HEK293T (cell line): Measurements from ENCODE around the gene AMELX.

Experiments
- CTCF ChIA-PET: fragments of 350-600 bp; formaldehyde crosslinking; extraction: SDS; loops from one replicate; lab custom pipeline; 2021; ENCODE audit warnings: antibody characterized with exemption, inconsistent platforms; lab: Yijun Ruan, JAX
- POLR2A ChIA-PET: fragments of 350-600 bp; formaldehyde crosslinking; extraction: SDS; loops from one replicate; lab custom pipeline; 2020; ENCODE audit warnings: antibody characterized with exemption, inconsistent platforms; lab: Yijun Ruan, JAX
- DNase-seq: peaks from one replicate; pipeline ENCODE4 v3.0.0; 2012; ENCODE audit warnings: mixed read lengths; ENCODE audit errors: extremely low spot score
- ARNT ChIP-seq: fragments of 450-650 bp; IDR thresholded peaks from 2 replicates; pipeline ENCODE4 v1.6.1; 2017; ENCODE audit warnings: mild to moderate bottlenecking
- BHLHE40 ChIP-seq: fragments of 450-650 bp; IDR thresholded peaks from 2 replicates; pipeline ENCODE4 v1.6.1; 2016; ENCODE audit warnings: mild to moderate bottlenecking, moderate library complexity, borderline replicate concordance
- CTBP1 ChIP-seq: fragments of 450-650 bp; IDR thresholded peaks from 2 replicates; pipeline ENCODE4 v1.6.1; 2016; ENCODE audit warnings: borderline replicate concordance
- ELF4 ChIP-seq: fragments of 450-650 bp; IDR thresholded peaks from 2 replicates; pipeline ENCODE4 v1.6.1; 2017; ENCODE audit warnings: antibody characterized with exemption
- FOXA1 ChIP-seq: fragments of 450-650 bp; IDR thresholded peaks from 2 replicates; pipeline ENCODE4 v1.6.1; 2016; ENCODE audit warnings: mild to moderate bottlenecking
- FOXK2 ChIP-seq: fragments of 450-650 bp; IDR thresholded peaks from 2 replicates; pipeline ENCODE4 v1.6.1; 2016; ENCODE audit warnings: mild to moderate bottlenecking
- FOXM1 ChIP-seq: fragments of 450-650 bp; IDR thresholded peaks from 2 replicates; pipeline ENCODE4 v1.6.1; 2017; ENCODE audit warnings: mild to moderate bottlenecking, borderline replicate concordance
- HDGF ChIP-seq: fragments of 450-650 bp; IDR thresholded peaks from 2 replicates; pipeline ENCODE4 v1.6.1; 2017; ENCODE audit warnings: antibody characterized with exemption, borderline replicate concordance
- L3MBTL2 ChIP-seq: fragments of 450-650 bp; conservative IDR thresholded peaks from 2 replicates; pipeline ENCODE4 v1.6.1; 2016; ENCODE audit warnings: mild to moderate bottlenecking
- LEF1 ChIP-seq: fragments of 450-650 bp; IDR thresholded peaks from 2 replicates; pipeline ENCODE4 v1.6.1; 2017; ENCODE audit warnings: mild to moderate bottlenecking, borderline replicate concordance
- NFRKB ChIP-seq: fragments of 450-650 bp; IDR thresholded peaks from 2 replicates; pipeline ENCODE4 v1.6.1; 2016; ENCODE audit warnings: mild to moderate bottlenecking, moderate library complexity
- SP1 ChIP-seq: fragments of 450-650 bp; IDR thresholded peaks from 2 replicates; pipeline ENCODE4 v1.6.1; 2017
- SUZ12 ChIP-seq: fragments of 450-650 bp; IDR thresholded peaks from 2 replicates; pipeline ENCODE4 v1.6.1; 2016; ENCODE audit warnings: mild to moderate bottlenecking
- TARDBP ChIP-seq: fragments of 450-650 bp; IDR thresholded peaks from 2 replicates; pipeline ENCODE4 v1.6.1; 2016
- ZNF384 ChIP-seq: fragments of 450-650 bp; IDR thresholded peaks from 2 replicates; pipeline ENCODE4 v1.6.1; 2016
- TF ChIP-seq, protein P1 (sequence below): fragments of 450-650 bp; IDR thresholded peaks from 2 replicates; pipeline ENCODE4 v1.6.1; 2016

The AMELX gene

GRCh38 chrX:11287505-11287904 is 5.7 kb upstream of the AMELX start:
- POLR2A ChIA-PET: no interaction called here
- no peak for TF ChIP-seq BHLHE40
- TF ChIP-seq FOXA1: no peak
- TF ChIP-seq, protein P1, sequence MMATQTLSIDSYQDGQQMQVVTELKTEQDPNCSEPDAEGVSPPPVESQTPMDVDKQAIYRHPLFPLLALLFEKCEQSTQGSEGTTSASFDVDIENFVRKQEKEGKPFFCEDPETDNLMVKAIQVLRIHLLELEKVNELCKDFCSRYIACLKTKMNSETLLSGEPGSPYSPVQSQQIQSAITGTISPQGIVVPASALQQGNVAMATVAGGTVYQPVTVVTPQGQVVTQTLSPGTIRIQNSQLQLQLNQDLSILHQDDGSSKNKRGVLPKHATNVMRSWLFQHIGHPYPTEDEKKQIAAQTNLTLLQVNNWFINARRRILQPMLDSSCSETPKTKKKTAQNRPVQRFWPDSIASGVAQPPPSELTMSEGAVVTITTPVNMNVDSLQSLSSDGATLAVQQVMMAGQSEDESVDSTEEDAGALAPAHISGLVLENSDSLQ: no peak
- no peak for TF ChIP-seq SUZ12
- TF ChIP-seq ELF4: no peak
- DNase-seq: no peak
- CTCF ChIA-PET: no interaction called here

- TF ChIP-seq TARDBP (no peak), ZNF384 (no peak), HDGF (no peak), ELF4 (no peak), L3MBTL2 (no peak), ARNT (no peak), SP1 (no peak), CTBP1 (no peak), NFRKB (no peak), FOXK2 (no peak), SUZ12 (no peak), LEF1 (no peak), BHLHE40 (no peak), FOXM1 (no peak), FOXA1 (no peak)
- TF ChIP-seq, protein P1: no peak
- ChIA-PET POLR2A (no interaction called here), CTCF (no interaction called here)
- no peak for DNase-seq
These were observed 2.7 kb upstream of the AMELX start for GRCh38 chrX:11290416-11291102.

GRCh38 chrX:11296051-11296450 is 2.8 kb downstream of the AMELX start:
- no peak for DNase-seq
- TF ChIP-seq ZNF384 (no peak), CTBP1 (no peak), ELF4 (no peak), L3MBTL2 (no peak), LEF1 (no peak), FOXA1 (no peak), BHLHE40 (no peak), SP1 (no peak), FOXM1 (no peak), SUZ12 (no peak), NFRKB (no peak)
- TF ChIP-seq, protein P1: no peak
- CTCF ChIA-PET: no interaction called here
- POLR2A ChIA-PET: no interaction called here

- TF ChIP-seq, protein P1: no peak
- no peak for TF ChIP-seq FOXK2
- TF ChIP-seq HDGF: no peak
- no peak for TF ChIP-seq ELF4
- TF ChIP-seq CTBP1: no peak
- no peak for TF ChIP-seq LEF1
- no peak for TF ChIP-seq SUZ12
- no peak for TF ChIP-seq BHLHE40
- no peak for TF ChIP-seq FOXM1
- no peak for TF ChIP-seq L3MBTL2
- no peak for TF ChIP-seq NFRKB
- no peak for TF ChIP-seq ARNT
- TF ChIP-seq TARDBP: no peak
- TF ChIP-seq FOXA1: no peak
- no peak for TF ChIP-seq ZNF384
- no peak for TF ChIP-seq SP1
- DNase-seq: no peak
- POLR2A ChIA-PET: no interaction called here
- CTCF ChIA-PET: no interaction called here
These were observed 5.4 kb downstream of the AMELX start for GRCh38 chrX:11298600-11298999.

GRCh38 chrX:11304829-11305228 is 11.6 kb downstream of the AMELX start:
- ChIA-PET POLR2A (no interaction called here), CTCF (no interaction called here)
- no peak for DNase-seq
- TF ChIP-seq, protein P1: no peak
- no peak for TF ChIP-seq CTBP1
- TF ChIP-seq ZNF384: no peak
- TF ChIP-seq L3MBTL2: no peak
- TF ChIP-seq SUZ12: no peak
- TF ChIP-seq FOXK2: no peak
- TF ChIP-seq HDGF: no peak
- no peak for TF ChIP-seq LEF1
- TF ChIP-seq FOXM1: no peak
- TF ChIP-seq FOXA1: no peak
- TF ChIP-seq TARDBP: no peak
- no peak for TF ChIP-seq ELF4
- no peak for TF ChIP-seq ARNT
- no peak for TF ChIP-seq BHLHE40
- TF ChIP-seq NFRKB: no peak
